H1 (cell line): ENCODE results near the gene NR3C2. TPM values are rescaled to one million over a fixed set of nuclear protein-coding genes. Genes with fewer than 3 reads are reported as not detected.

Experiments
- CTCF ChIA-PET: fragments of 300-600 bp; sonication (Branson Sonifier 250); formaldehyde crosslinking; loops from one replicate; lab custom pipeline; 2021; ENCODE audit not compliant: partially characterized antibody; lab: Charles Lee
- POLR2A ChIA-PET: fragments of 300-600 bp; sonication (Branson Sonifier 250); formaldehyde crosslinking; loops from one replicate; lab custom pipeline; 2021; ENCODE audit warnings: inconsistent platforms; ENCODE audit not compliant: partially characterized antibody; lab: Charles Lee
- DNase-seq, 2 experiments: peaks; one replicate each; pipeline versions ENCODE4 v3.0.0 to v3.0.0-alpha.2; 2010 to 2022; ENCODE audit warnings: low spot score in 2 of 2, low read depth in 1 of 2, mixed read lengths in 1 of 2
- FAIRE-seq: peaks from 2 replicates; lab custom pipeline; 2011; peaks lifted over from hg19 to GRCh38; lab: Jason Lieb, UNC
- H2AFZ ChIP-seq: 2 replicates; pipeline ENCODE4 v1.8.1; 2012; ENCODE audit warnings: low read length, inconsistent platforms
- H2AK5ac ChIP-seq: 2 replicates; pipeline ENCODE4 v1.6.1; 2013; ENCODE audit warnings: low read depth, low read length
- H2BK120ac ChIP-seq: replicated peaks from 2 replicates; pipeline ENCODE3; 2013; ENCODE audit warnings: low read depth, low read length, inconsistent platforms
- H2BK12ac ChIP-seq: 2 replicates; pipeline ENCODE4 v1.6.1; 2013; ENCODE audit warnings: low read depth, low read length
- H2BK15ac ChIP-seq: 2 replicates; pipeline ENCODE4 v1.6.1; 2013; ENCODE audit warnings: low read length
- H2BK20ac ChIP-seq: 2 replicates; pipeline ENCODE4 v1.6.1; 2013; ENCODE audit warnings: low read length
- H2BK5ac ChIP-seq: 2 replicates; pipeline ENCODE4 v1.6.1; 2013; ENCODE audit warnings: low read depth, low read length
- H3K14ac ChIP-seq: 2 replicates; pipeline ENCODE4 v1.6.1; 2013; ENCODE audit warnings: inconsistent platforms; ENCODE audit not compliant: insufficient read length
- H3K18ac ChIP-seq: 2 replicates; pipeline ENCODE4 v1.6.1; 2013; ENCODE audit warnings: low read length; ENCODE audit errors: extremely low read depth
- H3K23ac ChIP-seq: 2 replicates; pipeline ENCODE4 v1.6.1; 2013; ENCODE audit warnings: inconsistent platforms; ENCODE audit not compliant: insufficient read length
- H3K23me2 ChIP-seq: 2 replicates; pipeline ENCODE4 v1.6.1; 2013; ENCODE audit warnings: low read depth, low read length
- H3K27ac ChIP-seq: 2 replicates; pipeline ENCODE4 v1.6.1; 2011; ENCODE audit warnings: low read depth, low read length, inconsistent platforms
- H3K27me3 ChIP-seq, 4 experiments: replicated peaks in 1 of 4; 1 replicate in 1 of 4; 2 replicates in 3 of 4; pipeline versions ENCODE4 v1.6.1 to v1.8.1; 2011 to 2013; ENCODE audit warnings: low read length in 3 of 4, mild to moderate bottlenecking in 3 of 4, inconsistent platforms in 2 of 4, mixed read lengths in 2 of 4, moderate library complexity in 1 of 4; ENCODE audit not compliant: control insufficient read depth in 3 of 4, insufficient read depth in 3 of 4; ENCODE audit errors: extremely low read depth in 1 of 4
- H3K36me3 ChIP-seq, 4 experiments: 2 replicates each; pipeline versions ENCODE4 v1.6.1 to v1.8.1; 2011 to 2013; ENCODE audit warnings: mild to moderate bottlenecking in 4 of 4, low read length in 3 of 4, moderate library complexity in 2 of 4, control low read depth in 1 of 4, inconsistent platforms in 1 of 4; ENCODE audit not compliant: insufficient read depth in 4 of 4, control insufficient read depth in 2 of 4
- H3K4ac ChIP-seq: replicated peaks from 2 replicates; pipeline ENCODE3; 2013; ENCODE audit warnings: low read length, low read depth, mixed read lengths, inconsistent platforms; ENCODE audit not compliant: insufficient read length
- H3K4me1 ChIP-seq, 4 experiments: replicated peaks in 1 of 4; 1 replicate in 1 of 4; 2 replicates in 3 of 4; pipeline versions ENCODE4 v1.6.1 to v1.8.1; 2011 to 2013; ENCODE audit warnings: low read length in 3 of 4, inconsistent platforms in 2 of 4, mixed read lengths in 1 of 4; ENCODE audit not compliant: insufficient read depth in 4 of 4, control insufficient read depth in 3 of 4
- H3K4me2 ChIP-seq, 2 experiments: 2 replicates each; pipeline versions ENCODE4 v1.6.1 to v1.8.1; 2011 to 2013; ENCODE audit warnings: low read depth in 2 of 2, low read length in 2 of 2, control low read depth in 1 of 2, inconsistent platforms in 1 of 2, mild to moderate bottlenecking in 1 of 2; ENCODE audit not compliant: insufficient read depth in 1 of 2
- H3K4me3 ChIP-seq, 4 experiments: fragments of 200-600, 300-600 bp in 1 of 4; sonication (generic), shearing (Covaris generic), sonication (Bioruptor Twin) in 1 of 4; 2 replicates each; pipeline versions ENCODE4 v1.5.1 to v1.8.1; 2011 to 2016; ENCODE audit warnings: low read length in 4 of 4, low read depth in 3 of 4, control low read depth in 2 of 4, inconsistent platforms in 2 of 4, mild to moderate bottlenecking in 2 of 4, mixed read lengths in 1 of 4, moderate library complexity in 1 of 4; ENCODE audit not compliant: insufficient read depth in 2 of 4; ENCODE audit errors: extremely low read depth in 1 of 4
- H3K56ac ChIP-seq: replicated peaks from 2 replicates; pipeline ENCODE3; 2013; ENCODE audit warnings: low read depth, mild to moderate bottlenecking, mixed read lengths, low read length, inconsistent platforms; ENCODE audit not compliant: insufficient read length
- H3K79me1 ChIP-seq: 2 replicates; pipeline ENCODE4 v1.6.1; 2013; ENCODE audit warnings: low read depth, low read length, control low read depth
- H3K79me2 ChIP-seq, 2 experiments: 2 replicates each; pipeline versions ENCODE4 v1.6.1 to v1.8.1; 2012 to 2013; ENCODE audit warnings: low read length in 2 of 2, mild to moderate bottlenecking in 2 of 2, inconsistent platforms in 1 of 2; ENCODE audit not compliant: insufficient read depth in 2 of 2, control insufficient read depth in 1 of 2
- H3K9ac ChIP-seq, 4 experiments: replicated peaks in 1 of 4; 1 replicate in 1 of 4; 2 replicates in 3 of 4; pipeline versions ENCODE4 v1.6.1 to v1.8.1; 2011 to 2013; ENCODE audit warnings: low read depth in 3 of 4, low read length in 3 of 4, control low read depth in 2 of 4, mild to moderate bottlenecking in 2 of 4, moderate library complexity in 2 of 4, inconsistent platforms in 1 of 4; ENCODE audit errors: extremely low read depth in 1 of 4
- H3K9me3 ChIP-seq, 2 experiments: 2 replicates each; pipeline versions ENCODE4 v1.6.1 to v1.8.1; 2012 to 2013; ENCODE audit warnings: mild to moderate bottlenecking in 2 of 2, moderate library complexity in 2 of 2, control low read depth in 1 of 2, inconsistent platforms in 1 of 2, low read depth in 1 of 2, low read length in 1 of 2, mixed read lengths in 1 of 2; ENCODE audit not compliant: insufficient read depth in 2 of 2
- H4K20me1 ChIP-seq, 2 experiments: replicated peaks in 1 of 2; 2 replicates each; pipeline versions ENCODE3 to v1.8.1; 2011 to 2013; ENCODE audit warnings: inconsistent platforms in 2 of 2, low read length in 2 of 2, mild to moderate bottlenecking in 1 of 2; ENCODE audit not compliant: insufficient read depth in 2 of 2, control insufficient read depth in 1 of 2
- H4K5ac ChIP-seq: 2 replicates; pipeline ENCODE4 v1.6.1; 2013; ENCODE audit warnings: low read length, low read depth, mixed read lengths, inconsistent platforms; ENCODE audit not compliant: insufficient read length
- H4K8ac ChIP-seq: 2 replicates; pipeline ENCODE4 v1.8.0; 2013; ENCODE audit warnings: mild to moderate bottlenecking, moderate library complexity, low read length, inconsistent platforms; ENCODE audit not compliant: insufficient read depth; ENCODE audit errors: extremely low read depth
- H4K91ac ChIP-seq: replicated peaks from 2 replicates; pipeline ENCODE3; 2013; ENCODE audit warnings: low read length, mixed read lengths, inconsistent platforms; ENCODE audit not compliant: insufficient read length
- EP300 ChIP-seq, 2 experiments: IDR thresholded peaks; 1 replicate in 1 of 2; 2 replicates in 1 of 2; pipeline ENCODE4 v1.6.1; 2011 to 2012; ENCODE audit warnings: low read depth in 2 of 2, low read length in 2 of 2, mild to moderate bottlenecking in 2 of 2, borderline replicate concordance in 1 of 2, inconsistent platforms in 1 of 2, moderate library complexity in 1 of 2
- JUND ChIP-seq: IDR thresholded peaks from 2 replicates; pipeline ENCODE4 v1.6.1; 2011; ENCODE audit warnings: mild to moderate bottlenecking, improper control_type of control experiment, low read length
- PHF8 ChIP-seq: fragments of 200-600 bp; sonication (generic); conservative IDR thresholded peaks from 2 replicates; pipeline ENCODE4 v1.7.1; 2012; ENCODE audit warnings: low read depth, mild to moderate bottlenecking, inconsistent platforms, low read length, moderate library complexity
- POLR2AphosphoS5 ChIP-seq: IDR thresholded peaks from 2 replicates; pipeline ENCODE4 v1.6.1; 2011; ENCODE audit warnings: low read depth, low read length
- RAD21 ChIP-seq, 2 experiments: IDR thresholded peaks in 1 of 2; conservative IDR thresholded peaks in 1 of 2; 2 replicates each; pipeline ENCODE4 v1.6.1; 2011; ENCODE audit warnings: low read depth in 2 of 2, low read length in 2 of 2, improper control_type of control experiment in 1 of 2, inconsistent platforms in 1 of 2, mild to moderate bottlenecking in 1 of 2, moderate library complexity in 1 of 2
- SAP30 ChIP-seq: fragments of 300-600 bp; sonication (generic); IDR thresholded peaks from 2 replicates; pipeline ENCODE4 v1.7.1; 2012; ENCODE audit warnings: low read length, moderate library complexity, mild to moderate bottlenecking, inconsistent platforms; ENCODE audit not compliant: insufficient read depth, insufficient replicate concordance
- SIN3A ChIP-seq, 2 experiments: IDR thresholded peaks in 1 of 2; conservative IDR thresholded peaks in 1 of 2; 2 replicates each; pipeline ENCODE4 v1.6.1; 2011 to 2012; ENCODE audit warnings: low read length in 2 of 2, improper control_type of control experiment in 1 of 2, low read depth in 1 of 2, mild to moderate bottlenecking in 1 of 2
- SIX5 ChIP-seq: IDR thresholded peaks from 2 replicates; pipeline ENCODE4 v1.6.1; 2011; ENCODE audit warnings: mild to moderate bottlenecking, low read depth, low read length
- SP4 ChIP-seq: IDR thresholded peaks from 2 replicates; pipeline ENCODE4 v1.6.1; 2012; ENCODE audit warnings: low read length, inconsistent platforms
- TCF12 ChIP-seq: IDR thresholded peaks from 2 replicates; pipeline ENCODE4 v1.6.1; 2011; ENCODE audit warnings: low read depth, mild to moderate bottlenecking, low read length
- WGBS, 2 experiments: shearing (Covaris generic) in 1 of 2; methylation state at CpG; one replicate each; pipeline versions ENCODE4 v1.1.6 to v1.1.7; 2013 to 2015; ENCODE audit warnings: low lambda C conversion rate in 2 of 2, mixed read lengths in 2 of 2, inconsistent platforms in 1 of 2, low coverage in 1 of 2, missing lambda C conversion rate in 1 of 2; ENCODE audit not compliant: insufficient replicate concordance in 2 of 2, insufficient coverage in 1 of 2, insufficient read length in 1 of 2; ENCODE audit errors: extremely low coverage in 1 of 2, missing lambda C conversion rate in 1 of 2; 5-methylcytosine and 5-hydroxymethylcytosine counted together
- polyA plus RNA-seq, 7 experiments: library from polyadenylated mRNA; depleted of rRNA in 3 of 7; stranded (reverse) in 5 of 7; unstranded in 2 of 7; fragments of >200 nt in 5 of 7; fragments of 200-250 nt in 2 of 7; gene quantifications; 1 replicate in 5 of 7; 2 replicates in 1 of 7; 4 replicates in 1 of 7; pipeline versions ENCODE4 v1.2.1 to v1.2.3, GENCODE V29; 2011 to 2013; ENCODE audit warnings: missing spikeins in 2 of 7, mixed read lengths in 2 of 7
- total RNA-seq: library from RNA; stranded (reverse); fragmentation: NEBNext Ultra II Directional; extraction: Animal tissue kit (Norgen Biotek cat#: 25700); gene quantifications from 2 replicates; pipeline ENCODE4 v1.2.1, GENCODE V29; 2021
- TF ChIP-seq, protein P1 (sequence below): IDR thresholded peaks from 2 replicates; pipeline ENCODE4 v1.6.1; 2012; ENCODE audit warnings: low read length, inconsistent platforms

NR3C2 gene
- total and polyA plus RNA-seq, 2 of the 8 experiments (the other 6 are each of a cell fraction or from before 2014, with no cell fraction given) = 0.80 to 3.9 TPM

DNA sequence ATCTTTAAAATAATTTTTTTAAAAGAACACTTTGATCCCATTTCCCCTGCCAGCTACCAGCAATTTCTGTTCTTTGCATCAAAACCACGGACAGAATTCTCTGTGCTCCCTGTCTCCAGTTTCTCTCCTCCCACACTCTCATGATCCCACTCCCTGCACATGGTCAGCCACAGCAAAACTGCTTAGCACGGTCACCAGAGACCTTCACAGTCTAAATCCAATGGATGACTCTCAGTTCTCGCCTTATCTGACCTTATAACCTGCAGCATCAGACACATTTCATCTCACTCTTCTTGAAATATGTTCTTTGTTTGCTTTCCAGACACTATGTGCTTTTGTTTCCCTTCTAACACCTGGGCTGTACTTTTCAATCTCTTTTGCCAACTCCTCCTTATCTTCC lies 131.5 kb downstream of the NR3C2 start:
- peaks cover 0 to 2% (median 0%) of the 10 kb centered on the region in 4 experiments; a peak in 1 of 7 replicates for H3K4me1 ChIP-seq
- H4K91ac ChIP-seq = no peak overlapping the region
- no peak for TF ChIP-seq SIN3A (conservative IDR thresholded peaks at IDR 0.05 in 1 of 2, IDR thresholded peaks at IDR 0.05 in 1 of 2; ENCODE audit: low read depth in 1 of 2, low read length in 2 of 2)
- TF ChIP-seq SAP30 = no peak
- no peak for TF ChIP-seq EP300 (IDR thresholded peaks at IDR 0.05; ENCODE audit: borderline replicate concordance in 1 of 2, low read depth in 2 of 2, low read length in 2 of 2)
- TF ChIP-seq, protein P1, sequence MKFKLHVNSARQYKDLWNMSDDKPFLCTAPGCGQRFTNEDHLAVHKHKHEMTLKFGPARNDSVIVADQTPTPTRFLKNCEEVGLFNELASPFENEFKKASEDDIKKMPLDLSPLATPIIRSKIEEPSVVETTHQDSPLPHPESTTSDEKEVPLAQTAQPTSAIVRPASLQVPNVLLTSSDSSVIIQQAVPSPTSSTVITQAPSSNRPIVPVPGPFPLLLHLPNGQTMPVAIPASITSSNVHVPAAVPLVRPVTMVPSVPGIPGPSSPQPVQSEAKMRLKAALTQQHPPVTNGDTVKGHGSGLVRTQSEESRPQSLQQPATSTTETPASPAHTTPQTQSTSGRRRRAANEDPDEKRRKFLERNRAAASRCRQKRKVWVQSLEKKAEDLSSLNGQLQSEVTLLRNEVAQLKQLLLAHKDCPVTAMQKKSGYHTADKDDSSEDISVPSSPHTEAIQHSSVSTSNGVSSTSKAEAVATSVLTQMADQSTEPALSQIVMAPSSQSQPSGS = no peak
- TF ChIP-seq SP4 = no peak
- no peak for TF ChIP-seq JUND
- TF ChIP-seq TCF12 = no peak
- no peak for TF ChIP-seq POLR2AphosphoS5
- TF ChIP-seq PHF8 = no peak
- no peak for TF ChIP-seq SIX5
- no peak for TF ChIP-seq RAD21 (IDR thresholded peaks at IDR 0.05 in 1 of 2, conservative IDR thresholded peaks at IDR 0.05 in 1 of 2; ENCODE audit: low read depth in 2 of 2, low read length in 2 of 2)
- no peak overlapping the region for H3K4me2 ChIP-seq
- no peak overlapping the region for H3K4ac ChIP-seq
- H4K5ac ChIP-seq = no peak overlapping the region
- H3K9me3 ChIP-seq = no peaks in the 10 kb centered on the region
- no peaks in the 10 kb centered on the region for H3K36me3 ChIP-seq
- no peak overlapping the region for H2BK20ac ChIP-seq
- no peaks in the 10 kb centered on the region for H3K27me3 ChIP-seq
- H2AK5ac ChIP-seq = no peak overlapping the region
- H3K79me1 ChIP-seq = no peaks in the 10 kb centered on the region
- no peaks in the 10 kb centered on the region for H3K79me2 ChIP-seq
- H4K8ac ChIP-seq = no peak overlapping the region
- CTCF ChIA-PET = interaction anchor here (0.7 kb wide), 1 partner anchor 1582 kb away, joined by 3 read pairs; no protein-coding TSS in a partner anchor
- no peak overlapping the region for H2BK120ac ChIP-seq
- POLR2A ChIA-PET = no interaction called here
- H2BK12ac ChIP-seq = no peak overlapping the region
- no peak for DNase-seq
- H3K9ac ChIP-seq = no peak overlapping the region
- no peak overlapping the region for H3K23ac ChIP-seq
- H3K4me3 ChIP-seq = no peak overlapping the region
- WGBS, 2 experiments = 91% methylated on average over 3 of the region's 3 CpGs; no CpG with 5 or more reads in 1 of the 2 experiments
- no peak overlapping the region for H3K14ac ChIP-seq
- no peaks in the 10 kb centered on the region for H3K23me2 ChIP-seq
- H2BK5ac ChIP-seq = no peak overlapping the region
- H3K18ac ChIP-seq = no peak overlapping the region
- H2BK15ac ChIP-seq = no peak overlapping the region
- H3K27ac ChIP-seq = no peak overlapping the region; the same call in 1 of the 2 replicates
- no peaks in the 10 kb centered on the region for H4K20me1 ChIP-seq
- no peak for FAIRE-seq
- no peak overlapping the region for H2AFZ ChIP-seq
- H3K56ac ChIP-seq = no peak overlapping the region
